Stimulated activated CD4-positive, alpha-beta T cell treated with anti-CD3 and anti-CD28 coated beads, TNF-alpha, amount 100 ng/mL, for 48 hours (primary cell): ENCODE measurements around the gene NLRP14.

Experiments used
- DNase-seq, 3 donors: peaks; one replicate each; pipeline ENCODE4 v3.0.0-alpha.2; 2020; ENCODE audit warnings: low read depth in 3 of 3

NLRP14 gene

DNA sequence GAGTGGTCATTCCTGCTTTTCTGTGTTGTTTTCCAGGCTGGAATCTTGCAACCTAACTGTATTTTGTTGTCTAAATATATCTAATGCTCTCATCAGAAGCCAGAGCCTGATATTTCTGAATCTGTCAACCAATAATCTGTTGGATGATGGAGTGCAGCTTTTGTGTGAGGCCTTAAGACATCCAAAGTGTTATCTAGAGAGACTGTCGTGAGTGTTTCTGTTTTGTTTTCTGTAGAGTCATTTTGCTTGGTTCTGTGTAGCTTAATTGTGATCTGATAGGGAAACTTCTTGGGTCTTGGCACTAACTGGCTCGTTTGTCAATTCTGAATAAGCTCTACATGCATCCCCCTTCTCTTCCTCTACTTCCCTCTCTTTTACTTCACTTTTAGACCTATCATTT, 37.4 kb downstream of the NLRP14 start:
- no peak for DNase-seq

DNA sequence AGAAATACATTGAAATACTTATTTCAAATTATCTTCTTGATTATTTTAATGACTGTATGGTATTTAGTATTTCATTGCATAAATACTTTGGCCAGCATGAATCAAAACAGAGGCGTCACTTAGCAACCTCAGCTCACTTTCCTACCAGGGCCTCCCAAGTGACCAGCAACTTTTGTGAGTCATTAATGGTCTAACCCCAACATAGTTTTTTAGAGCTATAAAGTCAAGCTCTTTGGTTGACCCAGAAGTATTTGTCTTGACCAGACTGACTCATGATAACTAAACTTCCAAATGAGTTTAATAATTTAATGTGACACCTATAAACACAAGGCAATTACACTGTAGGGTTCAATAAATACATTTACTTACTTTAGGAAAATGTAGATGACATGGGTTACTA, 40.6 kb downstream of the NLRP14 start:
- no peak for DNase-seq

DNA sequence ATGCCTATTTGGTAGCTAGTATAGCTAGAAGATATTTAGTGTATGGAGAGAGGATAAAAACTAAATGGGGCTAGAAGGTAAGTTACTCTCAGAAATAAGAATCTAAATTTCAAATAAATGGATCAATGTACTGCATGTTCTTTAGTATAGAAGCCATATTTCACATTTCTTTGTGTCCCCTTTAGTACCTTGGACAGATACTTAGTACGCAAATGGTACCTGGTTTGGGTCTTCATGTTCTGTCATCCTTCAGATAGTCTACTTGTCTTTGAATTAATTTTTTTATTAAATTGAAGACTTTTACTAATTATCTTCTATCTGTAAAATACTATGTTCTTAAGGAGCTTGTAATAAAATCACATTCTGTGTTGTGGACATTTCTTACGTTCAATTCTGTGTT, 42.3 kb downstream of the NLRP14 start:
- no peak for DNase-seq

DNA sequence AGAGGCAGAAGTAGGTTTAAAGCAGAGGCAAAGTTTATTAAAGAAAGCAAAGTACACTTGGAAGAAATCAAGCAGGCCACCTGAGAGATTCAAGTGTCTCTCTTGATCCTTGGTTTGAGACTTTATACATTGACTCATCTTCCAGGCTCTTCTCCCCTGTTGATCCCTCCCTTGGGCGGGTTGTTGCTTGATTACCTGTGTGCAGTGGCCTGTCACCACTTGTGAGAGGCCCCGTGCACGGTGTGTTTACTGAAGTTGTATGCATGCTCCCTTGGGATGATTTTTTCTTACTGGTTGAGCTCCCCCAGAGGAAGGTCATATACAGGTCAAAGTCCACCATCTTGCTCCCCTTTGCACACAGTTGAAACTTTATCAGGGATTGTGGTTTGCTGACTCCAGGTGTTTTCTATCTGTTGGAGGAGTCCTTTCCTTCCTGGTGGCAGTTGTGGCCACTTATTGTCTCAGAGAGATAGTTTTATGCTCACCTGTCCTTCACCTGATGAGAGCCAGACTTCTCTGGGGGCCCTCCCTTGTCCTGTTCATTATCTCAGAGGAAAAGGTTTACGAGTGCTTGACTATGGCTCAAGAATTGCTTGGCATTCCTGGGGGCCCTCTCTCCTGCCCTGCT, 52.2 kb downstream of the NLRP14 start:
- DNase-seq: no peak

DNA sequence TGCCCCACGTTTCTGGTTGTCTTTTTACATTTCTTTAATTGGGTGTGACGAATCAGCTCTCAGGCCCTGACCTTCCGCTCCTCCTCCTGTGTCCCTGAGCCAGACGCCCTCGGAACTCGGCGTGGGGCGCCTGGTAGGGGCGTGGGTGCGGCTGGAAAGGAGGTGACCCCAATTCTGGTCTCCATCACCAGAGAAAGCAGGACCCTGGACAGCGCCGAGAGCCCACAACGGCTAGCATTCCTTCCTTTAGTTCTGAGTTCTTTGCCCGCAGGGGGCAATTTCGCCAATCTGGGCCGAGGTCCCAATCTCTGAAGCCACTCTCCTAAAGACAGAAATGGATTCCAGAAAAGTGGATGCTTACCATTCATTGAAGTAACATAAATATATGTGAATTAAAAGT, 56.8 kb downstream of the NLRP14 start:
- DNase-seq: no peak

DNA sequence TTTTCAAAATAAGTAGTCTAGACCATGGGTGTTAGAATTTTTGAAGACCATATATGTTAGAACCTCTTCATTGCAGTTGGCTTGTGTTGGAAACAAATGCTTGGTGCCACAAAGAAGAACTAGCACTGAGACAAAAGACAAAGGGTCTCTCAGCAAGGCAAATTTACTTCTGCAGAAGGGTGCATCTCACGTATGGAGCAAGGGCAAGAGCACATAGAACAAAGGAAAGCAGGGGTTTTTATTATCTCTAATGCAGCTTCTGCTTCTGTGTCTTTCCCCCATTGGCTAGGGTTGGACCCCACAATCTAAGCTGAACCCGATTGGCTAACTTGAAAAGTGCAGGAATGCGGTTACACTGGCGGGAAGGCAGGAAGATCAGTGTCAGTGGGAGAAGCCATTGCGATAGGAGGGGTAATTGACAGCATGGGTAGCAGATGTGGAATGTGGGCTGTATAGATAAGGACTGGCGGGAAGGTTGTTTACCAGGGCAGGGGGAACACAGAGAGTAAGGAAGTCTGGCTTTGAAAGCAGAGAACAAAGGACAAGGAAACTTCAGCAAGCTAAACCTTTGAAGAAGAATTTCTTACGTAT, 59.4 kb downstream of the NLRP14 start:
- DNase-seq: no peak

DNA sequence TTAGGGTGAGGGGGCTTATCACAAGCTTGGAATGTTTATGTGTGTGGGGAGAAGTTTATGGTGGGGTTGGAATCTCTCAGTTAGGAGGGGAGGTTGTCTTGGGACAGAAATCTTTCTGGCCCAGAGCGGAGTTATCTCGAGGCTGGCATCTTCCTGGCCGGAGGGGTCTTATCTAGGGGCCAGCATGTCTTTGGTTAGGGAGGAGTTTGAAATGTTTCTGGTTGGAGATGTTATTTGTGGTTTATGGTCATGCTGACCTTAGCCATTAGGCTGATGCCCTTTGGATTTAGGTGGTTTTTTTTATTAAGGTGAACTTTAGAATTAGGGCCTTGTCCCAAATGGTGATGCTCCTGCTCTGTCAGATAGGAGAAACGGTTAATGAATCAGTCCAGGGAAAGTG, 60.6 kb downstream of the NLRP14 start:
- DNase-seq: no peak

DNA sequence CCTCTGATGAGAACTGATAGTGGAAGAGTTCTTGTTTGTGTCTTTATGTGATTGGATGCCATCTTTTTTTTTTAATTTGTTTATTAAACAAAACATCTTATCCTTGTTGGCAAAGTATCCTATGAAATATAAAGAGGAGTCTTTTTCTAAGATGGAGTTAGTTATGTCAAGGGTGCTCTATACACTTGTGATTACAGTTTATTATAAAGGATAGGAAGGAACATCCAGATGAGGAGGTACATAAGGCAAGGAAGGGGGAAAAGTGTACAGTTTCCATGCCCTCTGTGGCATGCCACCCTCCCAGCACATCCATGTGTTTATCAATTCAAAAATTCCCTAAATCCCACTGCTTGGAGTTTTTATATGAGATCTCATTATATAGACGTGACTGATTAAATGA, 61.2 kb downstream of the NLRP14 start:
- DNase-seq: no peak

DNA sequence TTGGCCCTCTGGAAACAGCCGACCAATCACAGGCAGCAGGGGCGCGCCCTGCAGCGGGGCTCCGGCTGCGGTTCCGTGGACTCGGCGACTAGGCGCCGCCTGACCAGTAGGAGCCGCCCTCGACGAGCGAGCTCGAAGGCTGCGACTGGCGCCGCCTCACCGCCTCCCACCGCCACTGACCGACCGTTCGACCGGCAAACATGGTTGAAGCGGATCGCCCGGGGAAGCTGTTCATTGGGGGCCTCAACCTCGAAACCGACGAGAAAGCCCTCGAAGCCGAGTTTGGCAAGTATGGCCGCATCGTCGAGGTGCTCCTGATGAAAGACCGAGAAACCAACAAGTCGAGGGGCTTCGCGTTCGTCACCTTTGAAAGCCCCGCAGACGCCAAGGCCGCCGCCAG, 68.6 kb downstream of the NLRP14 start, which contains the start of gene RBMXL2:
TSS of gene RBMXL2 (plus strand) at position 78 of the 400 bp plus-strand sequence. CDS start at position 201, 123 bp downstream.
- DNase-seq: no peak

DNA sequence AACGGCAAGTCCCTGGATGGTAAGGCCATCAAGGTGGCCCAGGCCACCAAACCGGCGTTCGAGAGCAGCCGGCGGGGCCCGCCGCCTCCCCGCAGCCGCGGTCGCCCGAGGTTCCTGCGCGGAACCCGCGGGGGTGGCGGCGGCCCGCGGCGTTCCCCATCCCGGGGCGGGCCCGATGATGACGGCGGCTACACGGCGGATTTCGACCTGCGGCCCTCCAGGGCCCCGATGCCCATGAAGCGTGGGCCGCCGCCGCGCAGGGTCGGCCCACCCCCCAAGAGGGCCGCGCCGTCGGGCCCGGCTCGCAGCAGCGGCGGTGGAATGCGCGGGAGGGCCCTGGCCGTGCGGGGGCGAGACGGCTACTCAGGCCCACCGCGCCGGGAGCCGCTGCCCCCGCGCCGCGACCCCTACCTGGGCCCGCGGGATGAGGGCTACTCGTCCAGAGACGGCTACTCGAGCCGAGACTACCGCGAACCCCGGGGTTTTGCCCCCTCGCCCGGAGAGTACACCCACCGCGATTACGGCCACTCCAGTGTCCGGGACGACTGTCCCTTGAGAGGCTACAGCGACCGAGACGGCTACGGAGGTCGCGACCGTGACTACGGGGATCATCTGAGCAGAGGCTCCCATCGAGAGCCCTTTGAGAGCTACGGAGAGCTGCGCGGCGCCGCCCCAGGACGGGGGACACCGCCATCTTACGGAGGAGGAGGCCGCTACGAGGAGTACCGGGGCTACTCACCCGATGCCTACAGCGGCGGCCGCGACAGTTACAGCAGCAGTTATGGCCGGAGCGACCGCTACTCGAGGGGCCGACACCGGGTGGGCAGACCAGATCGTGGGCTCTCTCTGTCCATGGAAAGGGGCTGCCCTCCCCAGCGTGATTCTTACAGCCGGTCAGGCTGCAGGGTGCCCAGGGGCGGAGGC, 69.3 kb downstream of the NLRP14 start:
- no peak for DNase-seq

DNA sequence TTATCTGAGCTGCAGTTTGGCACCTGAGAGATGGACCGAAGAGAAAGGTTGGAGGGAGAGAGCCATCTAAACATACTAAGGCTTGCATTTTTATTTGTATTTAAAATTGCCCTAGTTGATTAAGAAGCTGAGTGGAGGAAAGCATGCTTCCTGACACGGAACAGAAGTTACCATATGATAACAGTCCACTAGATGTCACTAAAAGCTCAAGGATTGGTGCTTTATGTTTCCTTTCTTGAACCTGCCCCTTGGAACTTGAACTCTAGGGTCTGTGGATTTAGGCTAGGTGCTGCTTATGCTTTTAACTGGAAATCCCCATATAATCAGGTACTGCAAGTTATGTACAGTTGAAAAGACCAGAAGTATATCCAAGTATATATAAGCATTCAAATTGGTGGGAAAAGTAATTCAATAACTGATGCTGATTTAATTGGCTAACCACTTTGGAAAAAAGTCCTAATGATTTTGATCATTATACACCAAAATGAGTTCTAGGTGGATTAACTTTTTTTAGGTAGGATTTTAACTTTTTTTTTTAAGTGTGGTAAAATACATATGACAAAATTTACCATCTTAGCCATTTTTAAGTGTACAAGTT, 78.1 kb downstream of the NLRP14 start:
- no peak for DNase-seq

DNA sequence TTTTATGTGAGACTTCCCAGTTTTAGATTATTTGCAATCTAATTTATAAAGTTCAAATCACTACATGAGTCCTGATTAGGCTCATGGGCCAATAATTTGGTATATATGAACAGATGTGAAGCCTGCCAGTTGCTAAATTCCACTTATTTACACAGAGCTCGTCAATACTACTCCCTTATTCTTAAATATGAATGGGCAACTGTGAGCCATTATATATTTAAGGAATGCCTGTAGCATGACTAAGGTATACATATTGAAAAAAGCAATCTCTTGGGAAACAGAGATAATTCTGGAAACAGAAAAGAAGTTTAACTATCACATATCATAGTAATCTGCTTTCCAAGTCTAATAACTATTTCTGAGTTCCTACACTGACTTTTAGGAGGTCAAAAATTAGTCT, 95.5 kb downstream of the NLRP14 start:
- no peak for DNase-seq

DNA sequence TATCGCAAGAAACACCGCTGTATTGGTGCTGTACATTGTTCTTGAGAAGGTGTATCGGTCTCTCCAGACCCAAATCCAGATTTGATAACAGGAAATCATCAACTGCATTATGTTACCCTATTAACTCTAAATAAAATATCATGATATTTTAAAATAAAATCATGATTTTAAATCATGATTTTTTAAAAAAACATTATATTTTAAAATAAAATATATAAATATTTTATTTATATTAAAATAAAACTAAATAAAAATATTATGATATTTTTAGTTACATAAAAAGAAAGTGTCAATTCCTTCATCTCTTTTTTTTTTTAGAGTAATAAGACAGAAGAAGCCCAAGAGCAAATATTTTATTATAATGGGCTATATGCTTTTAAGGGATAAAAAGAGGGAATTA, 96.1 kb downstream of the NLRP14 start:
- no peak for DNase-seq
